HG03280 (cell line): ENCODE results near the gene EIF3A.
A peak's percentile ranks its signal among the peaks of the same experiment; 100 is the strongest.
"Not testable (repeated sequence)": the region's sequence is repeated elsewhere in the genome, so short reads cannot be mapped to it uniquely, and the experiment has no call there.

Source experiments
- ATAC-seq: cut with Tn5 transposase; IDR thresholded peaks from one replicate; pipeline ENCODE4 v1.9.1; 2021; ENCODE audit warnings: mild to moderate bottlenecking, moderate library complexity; ENCODE audit not compliant: unreplicated experiment

Gene EIF3A, protein sequence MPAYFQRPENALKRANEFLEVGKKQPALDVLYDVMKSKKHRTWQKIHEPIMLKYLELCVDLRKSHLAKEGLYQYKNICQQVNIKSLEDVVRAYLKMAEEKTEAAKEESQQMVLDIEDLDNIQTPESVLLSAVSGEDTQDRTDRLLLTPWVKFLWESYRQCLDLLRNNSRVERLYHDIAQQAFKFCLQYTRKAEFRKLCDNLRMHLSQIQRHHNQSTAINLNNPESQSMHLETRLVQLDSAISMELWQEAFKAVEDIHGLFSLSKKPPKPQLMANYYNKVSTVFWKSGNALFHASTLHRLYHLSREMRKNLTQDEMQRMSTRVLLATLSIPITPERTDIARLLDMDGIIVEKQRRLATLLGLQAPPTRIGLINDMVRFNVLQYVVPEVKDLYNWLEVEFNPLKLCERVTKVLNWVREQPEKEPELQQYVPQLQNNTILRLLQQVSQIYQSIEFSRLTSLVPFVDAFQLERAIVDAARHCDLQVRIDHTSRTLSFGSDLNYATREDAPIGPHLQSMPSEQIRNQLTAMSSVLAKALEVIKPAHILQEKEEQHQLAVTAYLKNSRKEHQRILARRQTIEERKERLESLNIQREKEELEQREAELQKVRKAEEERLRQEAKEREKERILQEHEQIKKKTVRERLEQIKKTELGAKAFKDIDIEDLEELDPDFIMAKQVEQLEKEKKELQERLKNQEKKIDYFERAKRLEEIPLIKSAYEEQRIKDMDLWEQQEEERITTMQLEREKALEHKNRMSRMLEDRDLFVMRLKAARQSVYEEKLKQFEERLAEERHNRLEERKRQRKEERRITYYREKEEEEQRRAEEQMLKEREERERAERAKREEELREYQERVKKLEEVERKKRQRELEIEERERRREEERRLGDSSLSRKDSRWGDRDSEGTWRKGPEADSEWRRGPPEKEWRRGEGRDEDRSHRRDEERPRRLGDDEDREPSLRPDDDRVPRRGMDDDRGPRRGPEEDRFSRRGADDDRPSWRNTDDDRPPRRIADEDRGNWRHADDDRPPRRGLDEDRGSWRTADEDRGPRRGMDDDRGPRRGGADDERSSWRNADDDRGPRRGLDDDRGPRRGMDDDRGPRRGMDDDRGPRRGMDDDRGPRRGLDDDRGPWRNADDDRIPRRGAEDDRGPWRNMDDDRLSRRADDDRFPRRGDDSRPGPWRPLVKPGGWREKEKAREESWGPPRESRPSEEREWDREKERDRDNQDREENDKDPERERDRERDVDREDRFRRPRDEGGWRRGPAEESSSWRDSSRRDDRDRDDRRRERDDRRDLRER (N-terminal part only)

DNA sequence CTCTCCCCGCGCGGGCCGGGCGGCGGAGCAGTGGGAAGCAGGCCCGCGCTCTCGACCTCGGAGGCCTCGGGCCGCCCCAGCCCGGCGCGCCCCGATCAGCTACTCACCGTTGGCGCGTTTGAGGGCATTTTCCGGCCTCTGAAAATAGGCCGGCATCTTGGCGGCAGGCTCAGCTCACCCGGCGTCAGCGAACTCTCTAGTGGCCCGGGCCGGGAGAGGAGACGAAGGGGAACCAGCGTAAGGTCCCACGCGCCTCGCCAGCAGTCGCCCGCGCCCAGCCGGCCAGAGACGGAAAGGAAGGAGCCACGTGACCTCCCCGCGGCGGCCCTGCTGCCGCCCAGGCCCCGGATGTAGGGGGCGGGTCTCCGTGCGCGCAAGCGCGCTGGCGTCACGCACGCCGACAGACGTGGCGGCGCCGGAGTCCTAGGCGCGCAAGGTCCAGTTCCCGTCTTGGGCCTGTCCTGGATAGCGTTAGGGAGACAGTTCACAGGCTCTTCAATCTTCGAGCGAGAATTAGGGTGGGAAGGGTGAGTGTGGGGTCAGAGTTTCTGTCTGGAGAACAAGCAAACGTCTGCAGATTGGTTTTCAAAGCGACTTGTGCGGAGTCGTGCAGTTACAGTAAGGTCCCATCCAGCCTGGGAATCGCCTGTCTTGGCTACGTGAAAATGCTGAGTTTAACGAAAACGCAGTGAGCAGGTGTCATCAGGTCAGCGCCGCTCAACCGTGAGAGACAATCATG lies at the start of gene EIF3A:
EIF3A (minus strand) TSS at position 297 of the 739 bp plus-strand sequence; CDS start at position 156, 141 bp downstream.
- peak; percentile 82 for ATAC-seq

DNA sequence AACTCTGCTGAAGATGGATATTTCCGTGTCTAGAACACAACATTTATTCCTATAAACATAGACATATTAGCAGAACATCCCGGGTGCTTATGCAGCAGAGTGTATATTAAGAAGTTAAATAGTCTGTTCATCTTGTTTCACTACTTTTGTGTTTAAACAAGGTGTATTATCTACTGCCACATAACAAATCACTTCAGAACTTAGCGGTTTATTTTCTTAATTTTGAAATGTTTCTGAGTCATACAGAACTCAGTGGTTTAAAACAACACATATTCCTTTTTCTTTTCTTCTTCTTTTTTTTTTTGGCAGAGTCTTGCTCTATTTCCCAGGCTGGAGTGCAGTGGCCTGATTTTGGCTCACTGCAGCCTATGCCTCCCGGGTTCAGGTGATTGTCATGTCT lies 49.1 kb upstream of the EIF3A start:
- no peak for ATAC-seq

DNA sequence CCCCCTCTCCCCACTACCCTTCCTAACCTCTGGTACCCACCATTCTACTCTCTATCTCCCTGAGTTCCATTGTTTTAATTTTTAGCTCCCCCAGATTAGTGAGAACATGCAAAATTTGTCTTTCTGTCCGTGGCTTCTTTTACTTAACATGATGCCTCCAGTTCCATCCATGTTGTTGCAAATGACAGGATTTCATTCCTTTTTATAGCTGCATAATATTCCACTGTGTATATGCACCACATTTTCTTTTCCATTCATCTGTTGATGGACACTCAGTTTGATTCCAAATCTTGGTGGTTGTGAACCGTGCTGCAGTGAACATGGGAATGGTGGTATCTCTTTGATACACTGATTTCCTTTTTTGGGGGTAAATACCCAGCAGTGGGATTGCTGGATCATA lies 45.3 kb upstream of the EIF3A start:
- ATAC-seq: no peak

DNA sequence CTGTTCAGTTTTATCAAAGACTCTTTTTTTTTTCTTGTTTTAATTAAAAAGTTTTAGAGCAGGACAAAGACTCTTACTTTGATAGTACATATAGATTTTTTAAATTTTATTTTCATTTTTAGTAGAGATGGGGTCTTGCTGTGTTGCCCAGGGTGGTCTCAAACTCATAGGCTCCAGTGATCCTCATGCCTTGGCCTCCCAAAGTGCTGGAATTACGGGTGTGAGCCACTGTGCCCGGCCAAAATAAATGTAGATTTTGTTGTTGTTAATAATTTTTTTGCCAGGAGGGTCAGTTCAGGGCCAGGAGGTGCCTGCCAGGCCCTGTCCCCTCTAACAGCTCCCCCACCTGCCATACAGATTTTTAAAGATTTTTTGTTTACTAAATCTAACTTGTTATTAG lies 40.3 kb upstream of the EIF3A start:
- ATAC-seq: no peak

DNA sequence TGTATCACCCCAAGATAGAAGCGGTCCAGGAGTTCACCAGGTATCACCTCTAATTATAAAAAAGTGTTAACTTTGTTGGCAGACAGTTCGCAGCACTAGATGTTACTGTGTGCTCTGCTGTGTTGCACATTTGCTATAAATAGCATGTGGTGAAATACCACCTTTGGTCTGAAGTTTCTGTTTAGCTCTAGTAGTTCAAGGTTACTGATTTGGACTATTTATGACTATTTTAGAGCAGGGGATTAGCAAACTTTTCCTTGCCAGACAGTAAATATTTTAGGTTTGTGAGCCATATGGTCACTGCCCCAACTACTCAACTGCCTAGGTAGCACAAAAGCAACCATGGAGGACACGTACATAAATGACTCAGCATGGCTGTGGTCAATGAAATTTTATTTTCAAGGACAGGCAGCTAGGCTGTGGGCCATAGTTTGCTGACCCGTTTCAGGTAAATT lies 39.8 kb upstream of the EIF3A start:
- peak; percentile 84 for ATAC-seq

DNA sequence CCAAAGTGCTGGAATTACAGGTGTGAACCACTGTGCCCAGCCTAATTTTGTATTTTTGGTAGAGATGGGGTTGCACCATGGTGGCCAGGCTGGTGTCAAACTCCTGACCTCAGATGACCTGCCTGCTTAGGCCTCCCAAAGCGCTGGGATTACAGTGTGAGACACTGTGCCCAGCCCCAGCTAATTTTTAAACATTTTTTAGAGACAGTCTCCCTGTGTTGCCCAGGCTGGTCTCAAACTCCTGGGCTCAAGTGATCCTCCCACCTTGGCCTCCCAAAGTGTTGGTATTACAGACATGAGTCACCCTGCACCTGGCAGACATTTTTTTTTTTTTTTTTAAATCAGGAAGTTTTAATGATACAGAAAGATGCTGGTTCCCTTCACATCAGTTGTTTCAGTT lies 38.8 kb upstream of the EIF3A start:
- ATAC-seq: no peak

DNA sequence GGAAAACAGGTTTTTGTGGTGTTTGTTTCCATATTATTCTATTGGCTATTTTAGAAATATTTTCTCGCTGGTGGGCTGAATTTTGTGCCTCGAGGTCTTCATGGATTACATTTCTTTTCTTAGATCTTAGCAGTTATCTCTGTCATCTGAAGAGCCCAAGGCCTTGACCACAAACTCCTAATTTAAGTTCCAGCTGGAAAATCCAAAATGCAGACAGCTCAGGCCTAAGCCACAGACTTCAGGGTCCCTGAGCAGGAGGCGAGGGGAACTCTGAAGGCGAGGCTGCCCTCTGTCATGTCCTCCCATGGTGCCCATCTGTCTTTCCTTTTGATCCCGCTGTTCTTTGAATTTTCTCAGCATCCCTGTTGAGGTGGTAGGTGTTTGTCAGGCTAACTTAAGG lies 37.6 kb upstream of the EIF3A start:
- no peak for ATAC-seq

DNA sequence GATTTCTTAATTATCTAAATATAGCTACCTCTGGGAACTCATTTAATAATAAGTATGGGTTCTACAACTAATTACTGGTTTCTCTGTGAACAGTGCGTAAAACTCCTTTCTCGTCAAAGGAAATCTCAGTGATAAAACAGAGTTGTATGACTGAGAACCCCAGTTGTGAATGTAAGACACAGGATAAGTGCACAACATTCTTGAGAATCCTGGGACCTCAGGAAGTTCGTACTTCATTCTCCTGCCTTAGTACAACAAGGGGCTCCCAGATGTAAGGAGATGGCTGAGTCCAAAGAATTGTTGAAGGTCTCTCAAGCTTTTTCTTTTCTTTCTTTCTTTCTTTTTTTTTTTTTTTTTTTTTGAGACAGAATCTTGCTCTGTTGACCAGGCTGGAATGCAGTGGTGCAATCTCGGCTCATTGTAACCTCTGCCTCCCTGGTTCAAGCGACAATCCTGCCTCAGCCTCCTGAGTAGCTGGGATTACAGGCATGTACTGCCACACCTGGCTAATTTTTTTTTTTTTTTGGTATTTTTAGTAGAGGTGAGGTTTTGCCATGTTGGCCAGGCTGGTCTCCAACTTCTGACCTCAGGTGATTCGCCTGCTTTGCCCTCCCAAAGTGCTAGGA lies 35.8 kb upstream of the EIF3A start:
- ATAC-seq: no peak

DNA sequence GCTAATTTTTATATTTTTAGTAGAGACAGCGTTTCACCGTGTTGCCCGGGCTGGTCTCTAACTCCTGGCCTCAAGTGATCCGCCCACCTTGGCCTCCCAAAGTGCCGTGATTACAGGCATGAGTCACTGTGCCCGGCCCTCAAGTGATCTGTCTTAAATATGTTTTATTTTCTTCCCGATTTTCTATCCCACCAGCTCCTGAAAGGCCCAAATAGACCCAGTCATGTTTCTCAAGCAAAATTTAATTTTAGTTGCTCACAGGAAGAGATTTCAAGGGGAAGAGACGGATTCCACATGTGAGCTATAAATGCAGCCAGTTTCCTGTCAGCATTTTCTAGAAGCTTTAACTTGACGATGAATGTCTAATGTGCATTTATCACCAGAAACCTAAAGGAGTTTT lies 35.3 kb upstream of the EIF3A start:
- ATAC-seq: no peak

DNA sequence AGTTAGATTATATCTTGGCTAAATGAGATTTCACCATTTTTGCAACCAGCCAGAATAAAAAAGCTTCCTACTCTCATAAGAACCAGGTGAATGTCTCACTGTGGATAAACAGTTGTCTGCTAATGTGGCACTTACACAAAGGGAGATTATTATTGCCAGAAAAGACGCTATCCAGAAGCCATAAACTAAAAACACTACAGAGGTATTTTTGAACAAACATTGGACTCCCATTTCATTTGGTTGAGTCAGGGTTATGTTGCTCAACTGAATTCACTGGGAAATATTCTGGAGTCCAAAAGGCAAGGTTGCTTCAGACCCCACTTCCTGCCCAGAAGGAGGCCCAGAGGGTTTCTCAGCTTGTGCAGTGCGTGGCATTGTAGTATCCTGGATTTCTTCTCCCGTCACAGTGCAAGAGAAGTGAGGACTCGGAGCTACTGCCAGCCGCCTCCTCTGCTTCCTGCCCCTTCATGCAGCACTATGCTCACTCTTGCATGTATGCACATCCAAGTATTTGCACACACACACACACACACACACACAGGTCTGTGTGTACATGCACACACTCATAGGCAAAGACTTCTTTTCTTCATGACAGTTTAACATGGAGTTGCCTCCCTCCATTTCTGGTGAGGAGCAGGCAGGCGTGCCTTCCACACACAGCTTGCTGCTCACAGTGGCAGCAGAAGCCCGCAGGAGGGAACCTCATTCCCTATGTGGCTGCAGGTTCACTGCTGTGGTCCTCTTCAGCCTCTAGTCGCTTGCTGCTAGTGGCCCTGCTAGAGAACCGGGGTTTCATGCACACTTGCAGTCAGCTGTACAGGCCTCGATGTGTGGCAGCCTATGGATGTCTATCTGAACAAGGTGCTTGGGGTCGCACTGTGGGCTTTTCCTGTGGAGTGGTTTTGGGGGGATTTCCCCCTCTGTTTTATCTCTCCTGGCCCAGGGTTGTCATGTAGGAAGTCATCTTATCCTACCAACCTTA lies 33.4 kb upstream of the EIF3A start:
- ATAC-seq: no peak

DNA sequence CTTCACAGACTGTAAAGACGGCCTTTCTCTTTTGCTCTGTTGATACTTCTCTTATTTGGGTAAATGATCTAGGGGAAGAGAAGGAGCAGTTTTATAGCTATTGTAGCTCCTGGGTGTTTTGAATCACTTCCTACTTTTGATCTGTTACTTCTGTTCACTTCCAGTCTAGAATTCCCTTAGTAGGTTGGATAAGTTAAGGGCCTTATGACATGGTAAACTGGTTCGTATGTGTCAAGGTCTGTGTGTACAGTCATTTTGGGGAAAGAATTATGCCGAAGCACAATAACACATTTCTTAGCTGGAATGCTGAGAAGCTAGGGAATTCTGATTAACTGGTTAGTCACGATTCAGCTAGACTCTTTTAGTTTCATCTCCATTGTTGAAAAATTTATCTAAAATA lies 31.4 kb upstream of the EIF3A start:
- no peak for ATAC-seq

DNA sequence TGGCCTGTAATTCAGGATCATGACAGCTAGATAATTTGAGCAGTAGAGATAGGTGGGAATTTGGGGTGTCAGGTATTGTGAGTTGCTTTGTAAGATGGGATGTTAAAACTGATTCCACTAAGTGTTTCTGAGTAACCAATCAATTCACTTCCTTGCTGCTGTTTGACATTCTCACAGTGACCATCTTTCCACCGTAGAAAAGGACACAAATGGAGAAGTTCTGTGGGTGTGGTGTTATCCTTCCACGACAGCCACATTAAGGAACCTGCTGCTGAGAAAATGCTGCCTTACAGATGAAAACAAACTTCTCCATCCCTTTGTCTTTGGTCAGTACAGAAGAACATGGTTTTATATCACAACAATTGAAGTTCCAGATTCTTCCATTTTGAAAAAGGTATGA lies 27.2 kb upstream of the EIF3A start:
- ATAC-seq: not testable (repeated sequence)

DNA sequence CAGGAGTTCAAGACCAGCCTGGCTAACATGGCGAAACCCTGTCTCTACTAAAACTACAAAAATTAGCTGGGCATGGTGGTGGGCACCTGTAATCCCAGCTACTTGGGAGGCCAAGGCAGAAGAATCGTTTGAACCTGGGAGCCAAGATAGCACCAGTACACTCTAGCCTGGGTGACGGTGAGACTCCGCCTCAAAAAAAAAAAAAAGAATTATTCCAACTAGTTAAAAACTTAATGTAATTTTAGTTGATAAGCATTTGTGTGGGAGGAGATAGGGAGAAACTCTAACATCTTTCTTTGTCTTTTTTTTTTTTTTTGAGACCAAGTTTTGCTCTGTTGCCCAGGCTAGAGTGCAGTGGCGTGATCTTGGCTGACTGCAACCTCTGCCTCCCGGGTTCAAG lies 26.5 kb upstream of the EIF3A start:
- ATAC-seq: not testable (repeated sequence)

DNA sequence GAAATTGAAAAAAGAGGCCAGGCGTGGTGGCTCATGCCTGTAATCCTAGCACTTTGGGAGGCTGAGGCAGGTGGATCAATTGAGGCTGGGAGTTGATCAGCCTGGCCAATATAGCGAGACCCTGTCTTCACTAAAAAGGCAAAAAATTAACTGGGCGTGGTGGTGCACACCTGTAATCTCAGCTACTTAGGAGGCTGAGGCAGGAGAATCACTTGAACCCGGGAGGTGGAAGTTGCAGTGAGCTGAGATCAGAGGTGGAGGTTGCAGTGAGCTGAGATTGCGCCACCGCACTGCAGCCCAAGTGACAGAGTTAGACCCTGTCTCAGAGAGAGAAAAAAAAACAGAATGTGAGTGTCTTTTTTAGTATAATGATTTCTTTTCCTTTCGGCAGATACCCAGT lies 25.3 kb upstream of the EIF3A start:
- not testable (repeated sequence) for ATAC-seq

DNA sequence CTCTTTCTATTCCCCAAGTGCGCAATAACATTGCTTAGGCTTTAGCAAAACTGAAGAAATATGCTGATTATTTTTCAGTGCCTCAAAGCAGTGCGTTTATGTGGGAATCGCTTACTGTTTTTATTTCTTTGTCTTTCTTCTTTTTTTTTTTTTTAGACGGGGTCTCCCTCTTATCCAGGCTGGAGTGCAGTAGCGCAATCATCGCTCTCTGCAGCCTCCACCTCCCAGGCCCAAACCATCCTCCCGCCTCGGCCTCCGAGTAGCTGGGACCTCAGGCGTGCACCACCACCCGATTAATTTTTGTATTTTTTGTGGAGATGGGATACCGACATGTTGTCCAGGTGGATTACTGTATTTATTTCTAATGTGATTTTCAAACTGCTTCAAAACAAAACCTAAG lies 24.5 kb upstream of the EIF3A start:
- ATAC-seq: no peak

DNA sequence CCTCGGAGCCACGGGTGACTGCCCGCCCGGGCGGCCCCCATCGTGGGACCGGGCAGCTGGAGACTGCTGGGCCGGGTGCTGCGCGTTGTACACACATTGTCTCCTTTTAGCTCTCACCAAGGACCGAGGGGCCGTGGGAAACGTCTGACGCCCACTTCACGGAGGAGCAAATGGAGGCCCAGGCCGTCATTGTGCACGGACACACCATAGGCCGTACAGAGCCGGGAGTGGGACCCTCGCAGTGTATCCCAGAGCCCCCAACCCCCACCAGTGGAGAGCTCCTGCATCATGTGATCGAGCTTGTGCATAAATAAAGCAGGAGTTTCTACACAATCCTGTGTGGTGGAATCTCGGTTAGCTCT lies 24.0 kb upstream of the EIF3A start:
- no peak for ATAC-seq

DNA sequence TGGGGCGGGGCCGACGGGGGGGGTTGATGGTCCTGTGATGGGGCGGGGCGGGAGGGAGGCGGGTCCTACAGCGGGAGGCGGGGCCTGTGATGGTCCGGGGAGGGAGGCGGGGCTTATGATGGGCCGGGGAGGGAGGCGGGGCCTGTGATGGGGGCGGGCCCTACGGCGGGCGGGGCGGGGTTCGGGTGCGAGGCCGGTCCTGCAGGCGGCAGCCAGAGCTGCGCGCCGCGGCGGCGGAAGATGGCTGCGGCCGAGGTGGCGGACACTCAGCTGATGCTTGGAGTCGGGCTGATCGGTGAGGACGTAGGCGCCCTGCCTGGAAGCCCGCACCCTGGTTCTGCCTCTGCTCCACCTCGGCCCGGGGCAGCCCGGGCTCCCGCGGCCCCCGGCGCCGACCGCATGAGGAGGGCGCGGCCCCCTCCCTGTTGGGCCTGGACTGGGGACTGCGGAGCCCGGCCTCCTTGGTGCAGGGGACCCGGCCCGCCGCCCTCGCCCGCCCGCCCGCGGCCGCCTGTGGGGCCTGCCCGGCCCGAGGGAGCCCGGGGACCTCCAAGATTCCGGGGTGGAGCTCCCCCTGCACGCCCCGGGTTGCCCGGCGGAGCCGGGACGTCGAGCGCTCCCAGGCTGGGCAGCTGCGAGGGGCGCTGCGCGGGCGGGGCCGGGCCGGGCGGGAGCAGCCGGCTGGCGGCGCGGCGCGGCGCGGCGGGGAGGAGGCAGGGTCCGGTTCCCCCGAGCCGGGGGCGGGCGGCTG lies 23.5 kb upstream of the EIF3A start, which contains the start of gene DENND10:
DENND10 (plus strand) TSS at position 211 of the 751 bp plus-strand sequence; CDS start at position 241, 30 bp downstream.
- peak; percentile 88 for ATAC-seq
